Activated B cell treated with CpG ODN at 0.5 μM for 24 hours (primary cell): Measurements from ENCODE around the gene ZHX3. TPM values are rescaled to one million over a fixed set of nuclear protein-coding genes. Genes with fewer than 3 reads are reported as not detected.

Experiments
- ATAC-seq: fragments of 200-7000 bp; cut with Tn5 transposase; one replicate; pipeline ENCODE4 v1.10.0; 2021; ENCODE audit warnings: low read depth, mild to moderate bottlenecking, moderate library complexity
- CTCF ChIA-PET: fragments of 350-600 bp; sonication (Branson Sonifier 250); formaldehyde crosslinking; loops from one replicate; lab custom pipeline; 2021; ENCODE audit warnings: antibody characterized with exemption; lab: Charles Lee
- POLR2A ChIA-PET: fragments of 350-600 bp; sonication (Branson Sonifier 250); formaldehyde crosslinking; loops from one replicate; lab custom pipeline; 2021; ENCODE audit warnings: antibody characterized with exemption; lab: Charles Lee
- DNase-seq: peaks from one replicate; pipeline ENCODE4 v3.0.0; 2022
- H3K27ac Mint-ChIP-seq: one replicate; pipeline ENCODE4 v1.8.0; 2020; ENCODE audit warnings: mixed read lengths
- H3K27me3 Mint-ChIP-seq: one replicate; pipeline ENCODE4 v1.8.0; 2021; ENCODE audit warnings: mixed read lengths
- H3K36me3 Mint-ChIP-seq: one replicate; pipeline ENCODE4 v1.8.0; 2021; ENCODE audit warnings: low read depth, mixed read lengths
- H3K4me1 Mint-ChIP-seq: one replicate; pipeline ENCODE4 v1.8.0; 2021; ENCODE audit warnings: mixed read lengths
- H3K4me3 Mint-ChIP-seq: one replicate; pipeline ENCODE4 v1.8.0; 2020; ENCODE audit warnings: mild to moderate bottlenecking, mixed read lengths
- H3K9me3 Mint-ChIP-seq: one replicate; pipeline ENCODE4 v1.8.0; 2020; ENCODE audit warnings: mixed read lengths
- intact Hi-C: fragments of 100-400 bp; cut with micrococcal nuclease; formaldehyde crosslinking; loops from one replicate; pipeline ENCODE4 v1.15.1; 2024
- total RNA-seq: library from RNA; stranded (reverse); gene quantifications from 2 replicates; pipeline ENCODE4 v1.2.3, GENCODE V29; 2022
- TF ChIP-seq, protein P1 (sequence below): fragments of 200-600 bp; IDR thresholded peaks from one replicate; pipeline ENCODE4 v1.8.0; 2022; ENCODE audit warnings: antibody characterized with exemption, mild to moderate bottlenecking

ZHX3 gene
- total RNA-seq, 1 donor from 2014 or later = 21.2 TPM

DNA sequence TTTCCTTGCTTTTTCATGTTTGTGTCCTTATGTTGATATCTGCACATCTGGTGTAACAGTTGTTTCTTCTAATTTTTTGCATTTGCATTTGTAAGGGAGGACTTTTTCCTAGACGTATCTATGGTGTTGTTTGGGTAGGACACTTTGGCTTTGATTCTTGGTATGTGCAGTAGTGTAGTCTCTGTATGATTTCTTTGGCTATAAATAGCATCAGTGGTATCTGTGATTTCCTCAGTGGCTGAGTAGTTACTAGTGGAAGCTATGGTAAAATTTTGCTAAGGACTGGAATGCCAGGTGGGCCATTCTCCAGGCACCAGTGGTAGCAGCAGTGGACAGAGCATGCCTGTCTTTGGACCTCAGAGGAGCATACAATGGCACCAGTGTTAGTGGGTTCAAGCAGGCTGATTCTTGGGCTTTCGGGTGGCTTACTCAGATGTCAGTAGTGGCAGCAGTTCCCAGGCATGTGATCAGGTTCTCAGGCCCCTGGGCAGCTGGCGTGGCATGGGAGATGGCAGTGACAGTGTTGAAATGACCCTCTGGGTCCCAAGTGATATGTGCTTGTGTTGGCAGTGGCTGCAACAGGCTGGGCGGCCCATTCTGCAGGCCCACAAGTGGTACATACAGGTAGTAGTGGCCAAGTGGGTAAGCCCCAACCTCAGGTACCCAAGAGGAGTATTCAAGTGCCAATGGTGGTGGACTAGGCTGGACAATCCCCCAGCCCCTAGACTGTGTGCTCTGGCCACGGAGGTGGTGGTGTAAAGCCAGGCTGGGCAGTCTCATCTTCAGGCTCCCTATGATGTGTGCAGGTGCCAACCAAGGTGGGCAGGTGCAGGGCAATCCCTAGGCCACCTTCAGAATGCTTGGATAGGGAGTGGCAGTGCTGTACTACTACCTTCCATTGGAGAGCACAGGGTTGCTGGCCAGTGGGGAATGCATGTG, 125.7 kb downstream of the ZHX3 start:
- Mint-ChIP-seq H3K4me3 (no peak overlapping the region), H3K27ac (no peak overlapping the region), H3K36me3 (peaks cover 22% of the 10 kb centered on the region), H3K27me3 (no peaks in the 10 kb centered on the region), H3K9me3 (peaks cover 24% of the 10 kb centered on the region), H3K4me1 (no peaks in the 10 kb centered on the region)
- ATAC-seq = no peak
- DNase-seq = no peak
- ChIA-PET CTCF (interaction anchor here (0.6 to 1.0 kb wide), 2 partner anchors 8 to 19 kb away, joined by 3 read pairs; no protein-coding TSS in a partner anchor), POLR2A (no interaction called here)
- intact Hi-C loops = no loop called here
- TF ChIP-seq, protein P1, sequence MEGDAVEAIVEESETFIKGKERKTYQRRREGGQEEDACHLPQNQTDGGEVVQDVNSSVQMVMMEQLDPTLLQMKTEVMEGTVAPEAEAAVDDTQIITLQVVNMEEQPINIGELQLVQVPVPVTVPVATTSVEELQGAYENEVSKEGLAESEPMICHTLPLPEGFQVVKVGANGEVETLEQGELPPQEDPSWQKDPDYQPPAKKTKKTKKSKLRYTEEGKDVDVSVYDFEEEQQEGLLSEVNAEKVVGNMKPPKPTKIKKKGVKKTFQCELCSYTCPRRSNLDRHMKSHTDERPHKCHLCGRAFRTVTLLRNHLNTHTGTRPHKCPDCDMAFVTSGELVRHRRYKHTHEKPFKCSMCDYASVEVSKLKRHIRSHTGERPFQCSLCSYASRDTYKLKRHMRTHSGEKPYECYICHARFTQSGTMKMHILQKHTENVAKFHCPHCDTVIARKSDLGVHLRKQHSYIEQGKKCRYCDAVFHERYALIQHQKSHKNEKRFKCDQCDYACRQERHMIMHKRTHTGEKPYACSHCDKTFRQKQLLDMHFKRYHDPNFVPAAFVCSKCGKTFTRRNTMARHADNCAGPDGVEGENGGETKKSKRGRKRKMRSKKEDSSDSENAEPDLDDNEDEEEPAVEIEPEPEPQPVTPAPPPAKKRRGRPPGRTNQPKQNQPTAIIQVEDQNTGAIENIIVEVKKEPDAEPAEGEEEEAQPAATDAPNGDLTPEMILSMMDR = no peak

DNA sequence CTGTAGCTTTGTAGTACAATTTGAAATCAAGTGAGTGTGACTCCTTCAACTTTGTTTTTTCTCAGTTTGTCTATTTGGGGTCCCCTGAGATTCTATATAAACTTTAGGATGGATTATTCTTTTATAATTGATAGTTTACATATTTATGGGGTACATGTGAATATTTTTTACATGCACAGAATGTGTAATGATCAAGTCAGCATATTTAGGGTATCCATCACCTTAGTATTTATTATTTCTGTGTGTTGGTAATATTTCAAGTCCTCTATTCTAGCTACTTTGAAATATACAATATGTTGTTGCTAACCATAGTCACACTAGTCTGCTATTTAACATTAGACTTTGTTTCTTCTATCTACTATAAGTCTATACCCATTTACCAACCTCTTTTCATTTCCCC, 129.9 kb downstream of the ZHX3 start:
- H3K27me3 Mint-ChIP-seq = no peaks in the 10 kb centered on the region
- H3K4me1 Mint-ChIP-seq = no peaks in the 10 kb centered on the region
- intact Hi-C loops = no loop called here
- DNase-seq = no peak
- CTCF ChIA-PET = interaction anchor here (1.0 kb wide), 1 partner anchor 14 kb away, joined by 3 read pairs; no protein-coding TSS in a partner anchor
- peaks cover 16% of the 10 kb centered on the region for H3K36me3 Mint-ChIP-seq
- no peak overlapping the region for H3K4me3 Mint-ChIP-seq
- TF ChIP-seq, protein P1 = no peak
- peaks cover 18% of the 10 kb centered on the region for H3K9me3 Mint-ChIP-seq
- POLR2A ChIA-PET = interaction anchor here (0.6 kb wide), 1 partner anchor 168 kb away, joined by 5 read pairs; no protein-coding TSS in a partner anchor
- H3K27ac Mint-ChIP-seq = no peak overlapping the region
- ATAC-seq = no peak

DNA sequence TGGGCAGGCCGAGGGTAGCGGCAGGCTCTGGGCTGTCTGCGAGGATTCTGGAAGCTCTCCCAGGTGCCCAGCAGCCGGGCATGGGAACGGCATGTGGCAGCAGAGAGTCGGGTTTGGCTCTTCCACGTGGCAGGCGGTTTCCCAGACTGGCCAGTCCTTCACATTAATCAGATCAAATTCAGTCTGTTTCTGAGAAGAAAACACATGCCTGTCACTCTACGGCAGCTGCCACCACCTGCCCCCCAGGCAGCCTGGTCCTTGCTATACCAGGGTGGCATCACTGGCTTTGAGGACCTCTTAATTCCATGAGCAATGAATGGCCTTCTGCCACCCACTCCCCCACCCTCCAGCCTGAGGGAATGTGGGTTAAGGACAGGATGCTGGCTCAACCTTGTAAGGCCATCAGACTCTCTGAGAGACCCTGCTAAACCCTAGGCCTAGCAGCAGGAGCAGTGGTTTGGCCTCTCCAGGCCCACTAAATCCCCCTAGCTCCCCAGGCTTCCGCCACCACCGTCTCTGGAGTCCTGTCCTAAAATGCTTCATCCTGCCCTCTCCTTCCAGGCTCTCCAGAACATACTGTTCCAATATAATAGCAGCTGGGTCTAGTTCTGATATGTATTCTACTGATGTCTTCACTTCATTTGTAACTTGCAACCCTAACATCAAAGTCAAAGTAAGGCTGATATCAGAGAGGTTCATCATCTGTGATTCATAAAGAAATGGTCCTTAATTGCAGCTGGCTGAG, 132.3 kb downstream of the ZHX3 start:
- peaks cover 9% of the 10 kb centered on the region for H3K36me3 Mint-ChIP-seq
- ChIA-PET POLR2A (no interaction called here), CTCF (interaction anchor here (1.4 kb wide), 1 partner anchor 222 kb away, joined by 5 read pairs; no protein-coding TSS in a partner anchor)
- intact Hi-C loops = no loop called here
- H3K4me3 Mint-ChIP-seq = no peak overlapping the region
- no peaks in the 10 kb centered on the region for H3K4me1 Mint-ChIP-seq
- no peak for DNase-seq
- ATAC-seq = no peak
- TF ChIP-seq, protein P1 = no peak
- H3K27me3 Mint-ChIP-seq = no peaks in the 10 kb centered on the region
- no peak overlapping the region for H3K27ac Mint-ChIP-seq
- H3K9me3 Mint-ChIP-seq = peaks cover 9% of the 10 kb centered on the region

DNA sequence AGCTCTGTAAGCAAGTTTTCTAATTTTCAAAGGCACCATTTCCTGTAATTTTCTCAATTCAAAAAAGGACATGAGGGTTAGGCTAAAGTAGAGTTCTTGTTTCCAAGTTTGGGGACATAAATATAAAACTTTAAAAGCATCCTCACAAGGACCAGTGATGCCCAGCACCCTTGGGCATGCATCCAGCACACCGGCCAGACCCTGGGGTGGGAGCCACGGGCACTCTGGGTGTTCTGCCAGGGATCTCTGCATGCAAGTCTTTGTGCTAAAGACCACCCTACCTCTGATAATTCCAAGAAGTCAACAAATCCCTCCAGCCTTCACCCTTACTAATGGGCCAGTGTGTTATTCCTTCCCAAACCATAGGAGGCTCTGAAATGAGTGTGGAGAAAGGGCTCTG, 133.7 kb downstream of the ZHX3 start:
- ChIA-PET POLR2A (no interaction called here), CTCF (no interaction called here)
- Mint-ChIP-seq H3K4me1 (no peaks in the 10 kb centered on the region), H3K27me3 (no peaks in the 10 kb centered on the region), H3K36me3 (peaks cover 9% of the 10 kb centered on the region), H3K9me3 (peaks cover 2% of the 10 kb centered on the region), H3K27ac (no peak overlapping the region), H3K4me3 (no peak overlapping the region)
- DNase-seq (no peak), ATAC-seq (no peak)
- TF ChIP-seq, protein P1 = no peak
- intact Hi-C loops = no loop called here

- ChIA-PET CTCF (no interaction called here), POLR2A (no interaction called here)
- no peak for DNase-seq
- H3K27me3 Mint-ChIP-seq = no peaks in the 10 kb centered on the region
- H3K9me3 Mint-ChIP-seq = no peaks in the 10 kb centered on the region
- TF ChIP-seq, protein P1 = no peak
- no peaks in the 10 kb centered on the region for H3K4me1 Mint-ChIP-seq
- peaks cover 9% of the 10 kb centered on the region for H3K36me3 Mint-ChIP-seq
- H3K4me3 Mint-ChIP-seq = no peak overlapping the region
- ATAC-seq = no peak
- intact Hi-C loops = no loop called here
- H3K27ac Mint-ChIP-seq = no peak overlapping the region
Measured at GRCh38 chr20:41183391-41183790, 134.1 kb downstream of the ZHX3 start.
